A673 (cell line): ENCODE data around the gene MRPS26.

ENCODE experiments used
- CTCF ChIP-seq: fragments of 300-800, 200-600 bp; sonication (generic); conservative IDR thresholded peaks from 2 replicates; pipeline ENCODE4 v1.5.1; 2017; ENCODE audit warnings: low read depth, mild to moderate bottlenecking, antibody characterized with exemption, low read length, moderate library complexity, mixed read lengths
- EZH2 ChIP-seq: fragments of 200-600 bp; sonication (generic); IDR thresholded peaks from 2 replicates; pipeline ENCODE4 v1.6.1; 2017; ENCODE audit warnings: borderline replicate concordance, low read depth, mild to moderate bottlenecking, mixed read lengths, antibody characterized with exemption, low read length; ENCODE audit not compliant: poor library complexity, severe bottlenecking

DNA sequence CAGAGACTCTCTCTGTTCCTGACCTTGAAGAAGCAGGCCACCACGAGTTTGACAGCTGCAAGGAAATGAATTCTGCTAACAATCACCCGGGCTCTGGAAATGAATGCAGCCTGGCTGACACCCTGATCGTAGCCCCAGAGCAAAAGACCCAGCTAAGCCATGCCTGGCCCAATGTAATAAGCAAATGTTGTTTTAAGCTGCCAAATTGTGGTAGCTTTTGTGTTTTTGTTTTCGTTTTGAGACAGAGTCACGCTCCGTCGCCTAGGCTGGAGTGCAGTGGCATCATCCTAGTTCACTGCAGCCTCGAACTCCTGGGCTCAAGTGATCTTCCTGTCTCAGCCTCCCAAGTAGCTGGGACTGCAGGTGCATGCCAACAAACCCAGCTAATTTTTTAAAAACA is 22.2 kb downstream of the MRPS26 start:
- TF ChIP-seq CTCF (no peak), EZH2 (no peak)
